ENCODE data around the gene SEC63.
A peak's percentile ranks its signal among the peaks of the same experiment; 100 is the strongest.

The SEC63 gene

DNA sequence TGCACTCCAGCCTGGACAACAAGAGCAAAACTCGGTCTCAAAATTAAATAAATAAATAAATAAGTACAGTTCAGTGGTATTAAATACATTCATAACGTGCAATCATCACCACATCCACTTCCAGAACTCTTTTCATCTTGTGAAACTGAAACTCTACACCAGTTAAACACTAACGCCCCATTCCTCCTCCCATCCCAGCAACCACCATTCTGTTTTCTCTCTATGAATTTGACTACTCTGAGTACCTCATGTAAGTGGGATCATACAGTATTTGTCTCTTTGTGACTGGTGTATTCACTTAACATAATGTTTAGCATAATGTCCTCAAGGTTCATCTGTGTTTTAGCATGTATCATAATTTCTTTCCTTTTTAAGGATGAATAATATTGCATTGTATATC lies 104.8 kb downstream of the SEC63 start:
- DNase-seq: no peak

DNA sequence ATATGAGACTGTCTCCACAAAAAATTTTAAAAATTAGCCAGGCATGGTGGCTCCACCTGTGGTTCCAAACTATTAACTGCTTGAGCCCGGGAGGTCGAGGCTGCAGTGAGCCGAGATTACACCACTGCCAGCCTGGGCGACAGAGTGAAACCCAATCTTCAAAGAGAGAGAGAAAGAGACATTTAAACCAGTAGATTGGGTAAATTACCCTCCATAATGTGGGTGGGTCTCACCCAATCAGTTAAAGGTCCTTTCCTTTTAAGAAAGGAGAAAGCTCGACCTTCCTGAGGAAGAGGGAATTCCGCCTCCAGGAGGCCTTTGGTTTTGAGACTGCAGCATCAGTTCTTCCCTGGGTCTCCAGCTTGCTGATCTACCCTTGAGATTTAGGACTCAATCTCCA lies 108.7 kb downstream of the SEC63 start:
- DNase-seq: no peak

DNA sequence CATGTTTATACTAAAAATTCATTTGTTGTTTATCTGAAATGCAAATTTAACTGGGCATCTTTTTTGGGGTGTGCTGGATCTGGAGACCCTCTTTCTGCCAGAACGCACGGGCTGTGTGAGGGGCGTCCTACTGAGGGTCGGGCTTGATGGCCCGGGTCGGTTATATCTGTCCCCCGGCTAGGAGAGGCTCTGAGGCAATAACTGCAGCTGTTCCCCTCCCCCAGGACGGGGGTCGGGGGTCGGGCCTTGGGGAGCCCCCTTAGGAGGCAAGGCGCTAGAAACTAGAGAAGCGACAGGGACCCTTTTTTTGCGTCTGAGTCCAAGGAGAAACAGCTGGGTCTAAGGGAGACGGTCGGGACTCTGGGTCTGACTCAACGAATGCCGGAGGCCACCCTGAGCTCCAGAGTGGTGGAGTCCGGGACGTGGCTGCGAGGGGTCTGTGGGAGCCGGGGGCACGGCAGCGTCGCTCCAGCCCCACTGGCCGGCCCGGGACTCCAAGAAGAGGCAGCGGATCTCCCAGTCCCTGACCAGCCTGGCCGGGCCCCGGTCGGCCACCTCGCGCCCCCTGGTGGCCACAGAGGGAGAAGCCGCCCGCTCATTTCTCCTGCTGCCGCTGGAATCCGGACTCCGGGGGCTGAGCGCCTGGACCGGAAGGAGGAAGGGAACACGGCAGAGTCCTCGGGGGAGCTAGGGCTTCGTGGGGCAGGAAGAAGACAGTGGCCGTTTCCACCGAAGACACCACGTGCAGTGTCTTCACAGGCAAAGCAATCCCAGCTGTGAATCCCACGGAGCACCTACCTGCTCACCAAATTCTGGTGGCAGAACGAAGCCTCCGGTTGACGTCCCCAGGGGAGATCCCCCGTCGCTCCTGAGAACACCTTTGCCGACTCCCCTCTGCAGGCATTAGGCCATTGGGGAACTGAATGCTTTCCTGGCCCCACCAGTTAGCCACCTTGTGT lies 109.9 kb downstream of the SEC63 start:
- peak; percentile 82 for DNase-seq

DNA sequence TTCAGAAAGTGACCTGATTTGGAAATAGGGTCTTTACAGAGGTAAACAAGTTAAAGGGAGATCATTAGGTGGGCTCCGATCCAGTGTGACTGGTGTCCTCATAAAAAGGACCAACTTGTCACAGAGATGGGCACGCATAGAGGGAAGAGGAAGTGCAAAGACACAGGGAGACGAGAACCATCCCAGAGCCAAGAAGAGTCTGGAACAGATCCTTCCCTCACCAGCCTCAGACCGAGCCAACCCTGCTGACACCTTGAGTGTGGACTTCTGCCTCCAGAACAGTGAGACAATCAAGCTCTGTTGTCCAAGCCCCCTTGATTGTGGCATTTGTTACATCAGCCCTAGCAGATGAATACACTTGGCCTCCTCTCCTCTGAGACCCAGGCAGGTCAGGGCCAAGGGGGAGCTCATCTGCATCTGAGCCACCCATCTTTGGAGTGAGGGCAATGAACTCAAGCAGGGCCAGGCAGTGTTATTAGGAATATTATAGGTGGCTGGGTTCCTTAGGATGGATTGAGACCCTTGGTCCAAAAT lies 111.7 kb downstream of the SEC63 start:
- DNase-seq: no peak

DNA sequence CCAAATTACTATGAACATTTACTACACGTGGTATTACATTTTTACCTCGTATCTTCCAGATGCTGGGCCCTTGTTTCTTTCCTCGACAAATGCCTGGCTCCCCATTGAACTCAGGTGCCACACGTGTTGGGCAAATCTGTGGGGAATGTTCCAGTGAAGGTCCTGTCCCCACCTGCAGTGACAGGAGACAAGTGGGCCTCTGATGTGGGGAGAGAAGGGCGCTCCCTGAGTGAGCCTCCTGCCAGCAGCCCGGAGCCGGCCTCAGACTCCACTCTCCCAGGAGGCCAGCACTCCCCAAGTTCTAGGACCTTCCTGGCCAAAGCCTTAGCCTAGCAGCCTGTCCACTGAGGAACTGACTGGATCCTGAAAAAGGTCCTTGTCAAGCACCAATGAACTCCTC lies 112.2 kb downstream of the SEC63 start:
- no peak for DNase-seq

DNA sequence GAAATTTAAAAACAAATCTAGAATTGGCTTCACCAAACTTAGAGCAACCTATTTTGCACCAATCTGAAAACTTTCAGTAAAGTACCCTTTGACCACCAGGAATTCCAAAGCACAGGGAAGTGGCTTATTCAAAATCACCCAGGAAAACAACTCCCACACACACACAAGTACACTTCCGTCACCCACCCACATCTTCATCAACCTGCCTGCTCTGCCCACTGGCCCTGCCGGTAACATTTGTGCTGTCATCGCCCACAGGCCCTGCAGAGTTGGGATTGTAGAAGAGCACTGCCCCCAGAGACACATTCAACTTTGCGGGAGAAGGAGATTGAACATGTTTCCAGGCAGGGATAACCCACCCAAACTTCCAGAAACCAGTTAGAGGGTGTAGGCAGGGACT lies 114.6 kb downstream of the SEC63 start:
- no peak for DNase-seq

DNA sequence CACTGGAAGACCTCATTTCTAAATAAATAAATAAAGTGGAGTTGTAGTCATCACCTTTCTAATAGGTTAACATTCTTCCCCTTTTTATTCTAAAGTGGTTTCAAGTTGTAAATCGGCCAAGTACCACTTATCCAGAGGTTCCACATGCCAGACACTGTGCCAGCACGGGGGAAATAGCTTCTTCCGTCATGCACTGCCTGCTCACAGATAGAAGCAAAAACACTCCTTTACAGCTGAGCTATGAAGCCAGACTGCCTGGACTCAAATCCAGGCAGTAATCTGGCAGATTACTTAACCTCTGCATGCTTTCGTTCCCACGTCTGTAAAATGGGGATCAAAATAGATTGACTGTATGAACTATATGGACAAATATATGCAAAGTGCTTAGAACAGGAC lies 116.7 kb downstream of the SEC63 start:
- no peak for DNase-seq

DNA sequence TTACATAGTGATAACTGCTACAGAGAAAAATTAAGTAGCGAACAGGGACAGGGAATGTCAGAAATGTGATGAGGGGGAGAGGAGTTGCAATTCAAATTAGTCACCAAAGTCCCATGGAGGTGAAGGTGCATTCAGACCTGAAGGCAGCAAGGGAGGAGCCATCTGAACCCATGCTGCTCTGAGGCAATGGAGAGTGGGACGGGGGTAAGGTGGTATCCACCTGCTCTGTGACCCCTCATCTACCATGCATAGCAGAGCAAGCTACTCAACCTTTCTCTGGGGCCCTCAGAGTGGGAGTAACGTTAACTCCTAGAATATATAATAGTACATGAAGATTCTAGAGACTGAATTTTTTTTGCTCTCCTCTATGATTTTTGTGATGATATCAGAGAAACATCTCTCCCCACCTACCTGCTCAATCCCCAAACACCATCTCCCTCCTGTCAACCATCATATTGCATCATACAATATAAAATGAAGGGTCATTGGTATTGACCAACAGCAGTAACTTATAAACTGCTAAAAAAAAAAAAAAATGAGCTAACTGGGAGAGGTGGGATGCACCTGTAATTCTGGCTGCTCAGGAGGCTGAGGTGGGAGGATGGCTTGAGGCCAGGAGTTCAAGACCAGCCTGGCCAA lies 117.3 kb downstream of the SEC63 start:
- DNase-seq: no peak

DNA sequence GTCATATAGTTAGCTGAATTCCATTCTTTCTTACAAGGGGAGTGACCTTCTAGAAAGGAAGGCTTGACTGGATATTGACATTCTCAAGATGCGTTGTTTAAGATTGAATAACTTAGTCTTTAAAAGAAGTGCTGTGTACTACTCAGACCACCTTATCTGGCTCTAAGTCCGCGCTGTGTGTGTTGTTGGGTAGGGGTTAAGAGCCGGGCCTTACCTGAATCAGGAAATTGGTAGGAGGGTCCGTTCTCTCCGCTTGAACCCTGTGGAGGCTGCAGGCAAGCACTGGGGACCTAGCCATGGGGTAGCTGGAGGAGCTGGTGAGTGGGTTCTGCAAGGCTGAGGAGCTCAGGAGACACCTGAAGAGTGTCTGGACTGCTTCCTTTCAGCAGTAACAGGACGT lies 124.9 kb downstream of the SEC63 start:
- no peak for DNase-seq

DNA sequence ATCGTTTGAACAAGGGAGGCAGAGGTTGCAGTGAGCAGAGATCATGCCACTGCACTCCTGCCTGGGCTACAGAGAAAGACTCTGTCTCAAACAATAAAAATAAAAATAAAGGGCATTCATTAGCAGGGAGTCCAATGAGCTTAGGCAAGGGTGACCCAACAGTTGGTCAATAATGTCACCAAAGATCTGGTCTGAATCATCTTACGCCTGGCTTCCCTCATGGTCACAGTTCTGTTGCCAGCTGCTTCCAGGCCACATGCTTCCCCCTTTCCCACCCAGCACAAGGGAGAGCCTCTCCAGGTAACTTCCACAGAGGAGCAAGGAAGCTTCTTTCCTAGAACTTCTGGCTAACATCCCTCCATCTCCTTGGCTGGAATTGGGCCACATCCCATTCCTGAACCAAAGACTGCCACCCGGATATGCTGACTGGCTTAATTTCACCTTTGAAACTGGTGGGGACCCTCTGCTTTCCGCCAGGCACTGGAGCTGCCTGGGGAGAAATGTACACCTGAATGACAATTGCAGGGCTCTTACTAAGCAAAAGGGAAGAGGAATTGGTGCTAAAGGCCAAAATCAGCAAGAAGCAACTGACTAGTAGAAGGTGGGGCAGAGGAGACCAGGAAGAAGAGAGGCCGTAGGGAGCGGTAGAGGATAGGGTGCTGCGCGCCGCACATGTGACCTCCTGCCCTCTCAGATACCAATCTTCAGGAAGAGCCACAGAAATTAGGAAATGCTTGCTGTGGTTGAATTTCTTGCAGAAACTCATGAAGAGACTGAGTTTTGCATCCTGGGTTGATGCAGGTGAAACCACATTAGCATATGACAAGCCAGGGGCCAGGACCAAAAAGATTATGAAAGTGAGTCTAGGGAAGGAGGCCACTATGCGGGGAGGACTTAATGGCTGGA lies 125.6 kb downstream of the SEC63 start:
- no peak for DNase-seq

DNA sequence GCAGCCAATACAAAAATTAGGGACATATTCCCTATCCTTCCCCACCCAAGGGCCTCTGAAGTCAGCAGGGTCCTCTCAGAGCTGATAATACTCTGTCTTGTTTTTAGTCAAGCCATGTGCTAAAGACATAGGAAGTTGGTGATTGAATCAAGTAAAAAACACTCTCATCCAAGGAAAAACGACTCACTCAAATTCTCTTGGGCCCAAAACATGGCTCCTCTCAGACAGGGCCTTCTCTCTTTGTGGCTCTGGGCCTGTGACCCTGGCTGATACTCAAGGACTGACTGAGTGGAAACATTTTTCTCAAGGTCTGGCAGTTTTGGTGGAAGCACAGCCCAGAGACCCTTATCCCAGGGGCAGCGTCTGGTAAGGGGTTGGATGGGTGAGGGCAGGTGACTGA lies 127.9 kb downstream of the SEC63 start:
- DNase-seq: no peak

DNA sequence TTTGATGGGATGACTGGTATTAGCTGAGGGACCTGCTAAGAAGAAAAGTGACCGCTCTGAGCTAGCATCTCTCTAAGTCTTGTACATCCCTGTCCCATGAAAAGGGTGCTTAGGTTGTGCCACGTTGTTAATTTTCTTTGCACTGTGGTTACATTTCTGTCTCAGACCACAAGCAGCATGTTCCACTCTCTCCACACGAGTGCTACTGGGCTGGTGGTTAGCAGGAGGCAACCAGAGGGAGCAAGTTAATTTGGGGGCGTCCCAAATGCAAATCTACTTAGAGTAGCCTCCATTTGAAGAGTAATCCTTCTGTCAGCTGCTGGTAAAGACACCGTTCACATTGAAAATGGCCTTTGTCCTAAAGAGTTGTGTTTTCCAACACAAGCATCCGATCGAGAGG lies 130.5 kb downstream of the SEC63 start:
- no peak for DNase-seq

DNA sequence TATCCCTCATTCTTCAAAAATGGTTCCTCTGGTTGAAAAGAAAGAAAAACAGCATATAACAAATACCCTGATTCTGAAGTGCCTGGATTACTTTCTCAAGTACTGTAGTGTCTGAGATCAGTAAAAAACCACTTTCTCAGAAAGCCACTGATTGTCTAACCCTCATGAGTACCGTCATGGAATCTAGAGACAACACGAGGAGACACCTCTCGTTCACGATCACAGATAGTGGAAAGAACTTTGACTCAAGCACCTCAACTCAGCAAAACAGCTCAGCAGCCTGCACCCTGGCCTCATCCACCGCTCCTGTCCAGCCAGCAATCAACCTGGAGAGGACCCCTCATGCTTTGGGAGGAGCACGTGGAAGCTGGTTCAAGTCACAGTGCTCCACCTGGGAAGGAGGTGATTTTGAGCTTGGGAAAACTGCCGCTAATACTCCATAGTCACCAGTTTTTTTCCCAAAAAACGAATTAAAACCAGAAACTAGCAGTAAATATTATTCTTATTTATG lies 134.9 kb downstream of the SEC63 start:
- peak; percentile 46 for DNase-seq

DNA sequence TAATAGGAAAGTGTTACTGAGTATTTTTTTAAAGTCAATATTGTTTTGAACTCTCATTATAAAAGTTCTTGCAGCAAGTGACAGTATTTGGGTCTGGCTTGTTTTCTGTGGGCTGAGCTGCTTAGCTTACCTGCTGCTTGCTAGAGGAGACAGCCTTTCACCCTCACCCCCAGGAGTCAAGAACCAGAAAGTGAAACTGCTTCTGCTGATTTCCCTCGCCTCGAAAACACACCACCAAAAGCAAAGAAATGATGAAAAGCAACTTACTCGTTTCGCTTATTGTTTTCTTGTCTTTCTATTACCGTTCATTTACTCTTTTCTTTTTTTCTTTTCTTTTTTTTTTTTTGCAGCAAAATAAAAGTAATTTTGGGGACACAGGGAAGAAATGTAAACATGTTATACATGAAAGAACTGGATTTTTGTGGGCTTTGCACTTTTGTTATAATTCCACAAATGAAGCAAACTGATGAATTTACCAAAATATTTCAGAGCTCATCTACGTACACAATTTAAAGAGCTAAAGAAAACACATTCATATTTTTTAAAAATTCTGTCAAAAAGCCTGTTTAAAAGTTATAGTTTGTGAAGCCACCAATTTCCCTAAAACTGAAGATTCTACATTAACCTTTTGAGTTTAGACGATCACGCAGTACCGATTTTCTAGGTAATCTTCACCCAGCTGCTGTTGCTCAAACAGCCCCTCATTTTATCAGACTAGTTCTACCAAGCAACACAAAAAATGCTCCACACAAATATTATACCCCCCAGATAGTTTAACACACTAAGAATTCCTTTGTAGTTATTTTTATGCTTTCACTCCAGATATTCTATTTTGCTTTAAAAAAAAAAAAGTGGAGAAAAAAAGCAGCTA lies 135.6 kb downstream of the SEC63 start:
- DNase-seq: peak; percentile 46

DNA sequence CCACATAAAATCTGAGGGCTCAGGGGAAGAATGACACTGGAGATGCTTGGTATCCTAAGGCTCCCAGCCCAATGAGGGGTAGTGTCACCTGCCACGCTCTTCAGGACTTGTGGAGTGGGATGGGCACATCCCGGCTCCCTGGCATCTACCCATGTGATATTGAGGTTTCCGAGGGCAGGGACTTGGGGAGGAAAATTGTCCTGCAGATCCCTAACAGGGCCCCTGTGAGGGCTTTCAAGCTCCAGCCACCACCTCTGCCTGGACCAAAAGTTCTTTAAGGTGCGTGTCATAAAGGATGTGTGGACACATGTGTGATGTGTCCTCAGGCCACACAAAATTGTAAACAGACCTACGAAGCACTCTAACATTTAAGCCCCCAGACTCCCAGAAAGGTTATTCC lies 136.4 kb downstream of the SEC63 start:
- DNase-seq: no peak

DNA sequence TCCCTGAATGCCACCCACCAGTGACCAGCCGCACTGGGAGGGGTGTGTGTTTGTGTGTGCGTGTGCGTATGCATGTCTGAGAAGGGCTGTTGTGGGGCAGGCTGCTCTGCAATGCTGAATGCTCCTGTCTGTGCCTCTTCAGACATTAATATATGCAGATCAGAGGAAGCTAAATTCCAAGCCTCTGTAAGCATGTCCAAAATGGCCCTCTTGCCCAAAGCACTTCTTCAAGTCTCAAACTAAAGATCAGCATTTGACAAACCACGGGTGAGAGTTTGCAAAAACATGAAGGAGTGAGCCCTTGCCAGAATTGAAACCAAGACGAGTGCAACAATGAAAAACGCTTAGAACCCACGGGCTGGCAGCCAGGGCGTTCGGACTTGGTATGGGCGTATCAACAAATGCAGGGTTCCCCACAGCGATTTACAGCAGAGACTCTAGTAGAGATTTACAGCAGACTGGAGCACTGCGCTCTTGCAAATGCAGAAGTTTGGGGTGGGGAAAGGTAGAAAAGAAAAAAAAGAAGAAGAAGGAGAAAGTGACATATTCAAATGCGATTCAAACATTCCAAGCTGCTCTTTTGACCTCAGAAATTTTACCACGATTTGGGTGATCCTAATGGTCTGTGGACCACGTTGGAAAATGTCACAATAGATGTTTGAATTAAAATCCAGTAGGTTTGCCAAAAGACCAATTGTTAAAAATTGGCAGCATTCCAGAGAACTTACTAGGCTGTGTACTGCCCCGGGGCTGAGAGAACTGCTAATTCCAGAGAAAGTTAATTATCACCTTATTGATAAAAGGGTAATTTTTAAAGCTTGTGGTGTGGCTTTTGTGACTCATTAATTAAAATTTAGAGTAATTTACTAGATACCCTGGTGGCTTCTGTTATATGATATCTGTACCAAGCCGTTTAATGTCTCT lies 137.4 kb downstream of the SEC63 start:
- peak; percentile 43 for DNase-seq

DNA sequence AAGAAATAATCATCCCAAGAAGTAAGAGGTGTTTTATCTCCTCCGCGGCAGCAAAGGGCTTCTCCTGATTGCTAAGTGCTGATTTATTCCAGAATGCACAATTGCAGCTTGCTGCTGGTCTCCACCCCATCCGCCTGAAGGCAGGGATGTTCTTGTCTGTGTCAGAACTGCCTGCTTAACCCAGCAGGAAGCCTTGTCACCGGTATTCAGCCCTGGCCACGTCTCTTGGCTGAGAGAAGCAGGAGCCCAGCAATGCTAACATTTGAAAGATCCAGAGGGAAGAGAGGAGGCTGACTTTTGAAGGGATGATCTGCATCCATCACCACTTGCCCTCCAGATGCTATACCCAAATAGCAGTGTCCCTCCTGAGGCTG lies 138.1 kb downstream of the SEC63 start:
- DNase-seq: no peak

DNA sequence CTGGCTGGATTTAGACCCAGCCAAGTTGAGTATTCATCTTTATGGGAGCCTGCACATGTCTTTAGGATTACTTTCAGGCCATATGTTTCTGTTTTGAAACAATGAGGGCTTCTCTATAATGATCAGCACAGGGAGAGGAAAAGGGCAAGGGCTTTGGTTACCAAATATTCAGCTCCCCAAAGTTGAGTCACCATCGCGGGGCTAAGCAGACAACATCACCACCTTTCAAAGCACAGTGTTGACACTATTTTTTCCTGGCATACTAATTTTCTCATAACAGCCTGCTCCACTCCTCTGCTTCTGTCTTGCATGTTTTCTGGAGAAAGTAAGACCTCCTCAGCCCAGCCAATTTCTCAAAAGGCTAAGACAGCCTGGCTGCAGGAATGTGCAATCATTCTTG lies 138.8 kb downstream of the SEC63 start:
- DNase-seq: peak; percentile 58

DNA sequence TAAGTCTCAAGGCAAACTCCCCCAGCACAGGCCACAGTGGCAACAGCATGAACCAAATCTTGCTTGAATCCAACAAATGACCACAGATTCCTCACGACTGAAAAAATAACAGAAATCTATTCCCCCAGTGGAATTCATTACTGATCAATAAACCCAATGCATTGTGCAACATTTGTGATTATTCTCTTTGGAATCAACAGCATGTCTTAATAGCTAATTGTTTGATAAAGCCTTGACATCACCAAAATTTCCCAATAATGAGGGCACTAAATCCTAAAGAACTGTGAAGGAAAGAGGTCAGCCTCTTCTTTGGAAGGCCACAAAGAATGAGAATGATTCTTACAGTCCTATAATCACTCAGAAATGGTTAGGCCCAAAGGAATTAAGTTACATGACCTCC lies 139.7 kb downstream of the SEC63 start:
- no peak for DNase-seq

DNA sequence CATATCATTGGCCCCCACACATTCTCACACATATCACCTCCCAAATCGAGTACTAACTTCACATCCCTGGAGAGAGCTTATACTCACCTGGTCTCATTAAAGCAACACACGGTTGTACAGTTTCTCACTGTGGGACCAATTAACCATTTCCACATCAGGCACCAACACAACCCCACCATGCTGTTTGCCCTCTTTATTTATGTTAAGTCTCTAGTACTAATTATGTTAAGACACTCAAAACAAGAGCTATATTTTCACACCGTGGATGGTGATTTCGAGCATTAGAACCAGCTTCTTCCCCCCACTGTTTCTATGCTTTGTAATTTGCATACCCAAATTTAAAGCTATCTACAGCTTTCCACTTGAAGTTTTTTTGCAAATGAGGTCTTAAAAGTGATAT lies 140.2 kb downstream of the SEC63 start:
- DNase-seq: no peak

Data from activated CD8-positive, alpha-beta memory T cell treated with anti-CD3 and anti-CD28 coated beads, Interleukin-2, amount 50 U/mL, for 4 hours (primary cell).